Head of caudate nucleus (tissue), 42 donors: ENCODE measurements around the gene DZIP3.
A peak's percentile ranks its signal among the peaks of the same experiment; 100 is the strongest.
"Not testable (repeated sequence)": the region's sequence is repeated elsewhere in the genome, so short reads cannot be mapped to it uniquely, and the experiment has no call there.

Source experiments
- DNase-seq, 42 donors: peaks; one replicate each; pipeline versions ENCODE4 v3.0.0 to v3.0.0-alpha.2; 2020 to 2021; ENCODE audit warnings: mixed read lengths in 7 of 42
- intact Hi-C: fragments of 100-400 bp; cut with DNase I; formaldehyde crosslinking; loops from one replicate; pipeline ENCODE4 v1.15.0; 2022

The DZIP3 gene

GRCh38 chr3:108598375-108598774 lies 8.9 kb downstream of the DZIP3 start:
- no peak for DNase-seq
- intact Hi-C loops: no loop called here

DNA sequence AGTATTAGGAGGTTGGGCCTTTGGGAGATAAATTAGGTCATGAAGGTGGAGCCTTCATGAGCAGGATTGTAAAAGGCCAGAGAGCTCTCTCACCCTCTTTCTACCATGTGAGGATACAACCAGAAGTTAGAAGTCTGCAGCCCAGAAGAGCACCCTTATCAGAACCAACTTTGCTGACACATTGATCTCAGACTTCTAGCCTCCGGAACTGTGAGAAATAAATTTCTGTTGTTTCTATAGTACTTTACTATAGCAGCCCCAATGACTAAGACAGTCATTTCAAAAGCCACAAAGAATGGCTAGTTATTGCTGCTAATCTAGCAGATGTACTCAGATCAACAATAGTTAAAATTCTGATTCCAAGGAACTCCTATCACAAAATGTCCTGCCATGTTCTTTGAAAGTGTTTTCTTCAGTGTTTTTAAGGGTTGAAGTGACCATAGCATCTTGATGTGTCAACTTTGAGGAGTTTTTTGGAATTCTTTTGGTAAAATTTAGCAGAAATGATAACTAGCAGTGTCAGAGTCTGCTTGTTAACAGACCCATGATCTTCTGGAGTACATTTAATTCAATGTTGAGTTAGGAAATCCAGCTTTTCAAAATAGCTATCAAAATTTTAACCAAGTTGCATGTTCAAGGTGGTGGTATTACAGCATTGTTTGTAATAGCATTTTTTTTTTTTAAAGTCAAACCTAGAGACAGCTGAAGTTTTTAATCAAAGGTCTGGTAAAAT lies 10.3 kb downstream of the DZIP3 start:
- no peak for DNase-seq
- intact Hi-C loops: no loop called here

DNA sequence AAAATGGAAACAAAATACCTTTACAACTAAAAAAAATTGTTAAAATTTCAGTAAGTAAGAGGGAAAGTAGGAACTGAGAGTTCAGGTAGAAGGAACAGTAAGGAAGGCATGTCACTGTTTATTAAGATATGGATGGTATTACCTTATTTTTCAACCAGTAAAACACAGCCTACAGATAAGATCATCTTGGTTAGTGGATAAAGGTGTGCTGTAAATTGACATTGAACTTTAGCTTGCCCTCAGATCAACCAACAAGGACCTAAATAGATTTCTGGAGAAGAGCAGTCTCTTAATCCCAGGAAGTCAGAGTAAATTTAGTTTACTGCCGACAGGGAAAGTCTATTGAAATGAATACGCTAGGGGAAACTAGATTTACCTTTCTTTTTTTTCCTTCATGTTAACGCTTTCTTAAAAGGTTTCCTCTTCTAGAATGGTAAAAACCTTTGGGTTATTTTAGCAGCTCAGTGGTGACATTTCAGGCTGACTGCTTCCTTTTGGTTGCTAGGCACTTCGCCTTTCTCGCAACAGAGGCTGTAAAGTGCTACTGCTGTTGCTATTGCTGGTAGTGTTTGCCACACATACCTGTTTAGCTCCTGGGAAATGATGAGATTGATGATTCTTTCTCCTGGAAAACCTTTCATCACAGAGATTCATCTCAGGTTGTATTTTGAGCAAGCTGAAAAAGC lies 12.9 kb downstream of the DZIP3 start:
- intact Hi-C loops: no loop called here
- peak in 31 of 42 donors; percentile 9 to 76 (median 37) for DNase-seq

DNA sequence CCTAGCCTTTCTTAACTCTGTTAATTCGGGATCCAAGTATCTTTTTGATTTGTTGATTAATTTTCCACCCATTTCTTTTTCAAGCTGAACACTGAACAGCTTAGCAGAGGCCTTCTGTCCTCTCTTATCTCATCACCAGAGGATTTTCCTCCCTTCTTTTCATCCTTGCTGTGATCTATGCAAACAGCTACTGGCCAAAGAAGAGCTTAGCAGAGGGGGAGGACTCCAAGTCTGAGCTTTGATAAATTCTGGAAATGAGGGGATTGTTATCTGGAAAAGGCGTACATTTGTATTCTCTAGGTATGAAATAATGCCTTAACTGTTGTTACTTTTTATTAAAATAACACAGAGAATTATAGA lies 13.4 kb downstream of the DZIP3 start:
- DNase-seq: no peak
- intact Hi-C loops: no loop called here

DNA sequence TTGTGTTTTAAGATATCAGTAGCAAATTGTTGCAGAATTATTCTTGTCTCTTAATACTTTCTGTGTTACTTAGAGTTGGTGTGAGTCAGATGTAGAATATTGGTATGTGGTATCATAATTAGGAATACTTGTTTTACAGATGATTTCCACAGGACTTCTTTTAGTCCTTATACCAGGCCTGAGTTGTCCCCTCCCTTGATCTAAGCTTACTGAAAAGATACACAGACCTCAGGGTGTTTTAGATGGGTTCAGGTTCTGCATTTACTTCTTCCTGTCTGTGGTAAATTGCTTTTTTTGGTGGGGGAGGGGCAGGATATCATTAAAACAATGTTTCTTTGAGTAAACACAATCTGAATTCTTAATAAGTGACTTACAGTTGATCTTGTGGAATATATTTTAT lies 14.2 kb downstream of the DZIP3 start:
- intact Hi-C loops: no loop called here
- no peak for DNase-seq

- DNase-seq: no peak
- intact Hi-C loops: no loop called here
Observed at GRCh38 chr3:108605028-108605427, 15.5 kb downstream of the DZIP3 start.

DNA sequence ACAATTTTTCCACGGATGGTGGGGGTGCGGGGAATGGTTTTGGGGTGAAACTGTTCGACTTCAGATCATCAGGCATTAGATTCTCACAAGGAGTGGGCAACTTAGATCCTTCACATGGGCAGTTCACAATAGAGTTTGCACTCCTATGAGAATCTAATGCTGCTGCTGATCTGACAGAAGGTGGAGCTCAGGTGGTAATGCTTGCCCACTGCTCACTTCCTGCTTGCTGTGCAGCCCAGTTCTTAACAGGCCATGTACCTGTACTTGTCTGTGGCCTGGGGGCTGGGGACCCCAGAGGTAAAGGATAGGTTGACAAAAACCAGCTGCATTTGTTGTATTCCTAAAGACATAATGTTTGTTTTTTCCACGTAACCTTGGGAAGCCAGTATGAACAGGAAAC lies 16.0 kb downstream of the DZIP3 start:
- no peak for DNase-seq
- intact Hi-C loops: no loop called here

GRCh38 chr3:108608750-108609149 lies 19.2 kb downstream of the DZIP3 start:
- intact Hi-C loops: no loop called here
- DNase-seq: no peak

GRCh38 chr3:108610651-108611050 lies 21.1 kb downstream of the DZIP3 start:
- DNase-seq: no peak
- intact Hi-C loops: no loop called here

DNA sequence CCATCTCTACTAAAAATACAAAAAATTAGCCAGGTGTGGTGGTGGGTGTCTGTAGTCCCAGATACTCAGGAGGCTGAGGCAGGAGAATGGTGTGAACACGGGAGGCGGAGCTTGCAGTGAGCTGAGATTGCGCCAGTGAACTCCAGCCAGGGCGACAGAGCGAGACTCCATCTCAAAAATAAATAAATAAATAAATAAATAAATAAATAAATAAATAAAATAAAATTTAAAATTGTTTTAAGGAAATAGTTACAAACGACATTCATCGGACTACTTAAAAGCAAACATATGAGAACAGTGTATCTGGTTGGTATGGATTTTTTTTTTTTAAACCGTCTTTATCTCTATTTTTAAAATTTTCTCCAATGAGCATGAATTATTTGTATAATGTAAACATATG lies 26.6 kb downstream of the DZIP3 start:
- intact Hi-C loops, DNase-seq: not testable (repeated sequence)

DNA sequence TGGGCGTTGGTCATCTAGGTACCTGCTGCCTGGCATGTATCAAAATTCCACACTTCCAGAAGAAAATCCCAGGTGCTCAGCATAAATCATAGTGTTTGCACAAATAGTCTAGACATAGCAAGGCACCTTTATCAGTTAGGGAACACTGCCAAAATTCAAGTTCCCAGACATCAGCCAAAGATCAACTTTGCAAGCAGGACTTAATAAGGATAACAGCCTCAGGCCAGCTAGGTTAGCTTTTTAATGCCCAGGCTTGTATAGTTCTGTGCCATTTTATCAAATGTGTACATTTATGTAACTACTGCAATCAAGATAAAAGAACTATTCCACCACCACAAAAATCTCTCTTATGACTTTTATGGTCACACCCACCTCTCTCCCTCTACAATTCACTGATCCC lies 30.7 kb downstream of the DZIP3 start:
- intact Hi-C loops: no loop called here

GRCh38 chr3:108623504-108623903 lies 34.0 kb downstream of the DZIP3 start:
- DNase-seq: no peak
- intact Hi-C loops: no loop called here

More for the DNA sequence above, 30.7 kb downstream of the DZIP3 start:
- no peak for DNase-seq

- DNase-seq: no peak
- intact Hi-C loops: no loop called here
Observed at GRCh38 chr3:108629974-108630373, 40.5 kb downstream of the DZIP3 start.

- intact Hi-C loops: no loop called here
- no peak for DNase-seq
Observed at GRCh38 chr3:108642526-108642925, 53.0 kb downstream of the DZIP3 start.

GRCh38 chr3:108645364-108645763 lies 55.8 kb downstream of the DZIP3 start:
- no peak for DNase-seq
- intact Hi-C loops: no loop called here

DNA sequence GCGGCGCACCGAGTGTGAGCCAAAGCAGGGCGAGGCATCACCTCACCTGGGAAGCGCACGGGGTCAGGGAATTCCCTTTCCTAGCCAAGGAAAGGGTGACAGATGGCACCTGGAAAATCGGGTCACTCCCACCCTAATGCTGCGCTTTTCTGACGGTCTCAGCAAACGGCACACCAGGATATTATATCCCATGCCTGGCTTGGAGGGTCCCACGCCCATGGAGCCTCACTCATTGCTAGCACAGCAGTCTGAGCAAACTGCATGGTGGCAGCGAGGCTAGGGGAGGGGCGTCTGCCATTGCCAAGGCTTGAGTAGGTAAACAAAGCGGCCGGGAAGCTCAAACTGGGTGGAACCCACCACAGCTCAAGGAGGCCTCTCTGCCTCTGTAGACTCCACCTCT lies 66.1 kb downstream of the DZIP3 start:
- intact Hi-C loops, DNase-seq: not testable (repeated sequence)

DNA sequence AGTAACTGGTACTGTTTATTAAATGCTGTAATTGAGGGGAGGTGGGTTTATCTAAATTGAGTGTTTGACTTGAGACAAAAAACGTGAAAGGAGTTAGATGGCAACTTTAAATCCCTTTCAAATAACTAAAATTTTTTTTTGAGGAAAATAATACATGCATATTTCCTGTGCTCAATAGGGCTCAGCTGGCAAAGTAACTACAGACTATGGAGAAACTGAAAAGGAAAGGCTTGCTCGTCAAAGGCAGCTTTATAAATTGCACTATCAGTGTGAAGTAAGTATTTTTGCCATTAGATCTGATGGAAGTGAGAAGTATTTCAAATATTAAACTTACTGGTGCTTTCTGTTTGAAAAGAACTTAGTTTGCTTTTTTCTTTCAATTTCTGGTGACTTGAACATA lies 72.2 kb downstream of the DZIP3 start:
- DNase-seq: no peak
- intact Hi-C loops: loop anchor here (5.0 kb wide), 1 partner anchor 256 kb away; no protein-coding TSS in a partner anchor

- peak in 17 of 42 donors; percentile 5 to 67 (median 26) for DNase-seq
- intact Hi-C loops: loop anchor here (5.0 kb wide), 1 partner anchor 255 kb away; no protein-coding TSS in a partner anchor
Observed at GRCh38 chr3:108662142-108662738, 72.7 kb downstream of the DZIP3 start.

DNA sequence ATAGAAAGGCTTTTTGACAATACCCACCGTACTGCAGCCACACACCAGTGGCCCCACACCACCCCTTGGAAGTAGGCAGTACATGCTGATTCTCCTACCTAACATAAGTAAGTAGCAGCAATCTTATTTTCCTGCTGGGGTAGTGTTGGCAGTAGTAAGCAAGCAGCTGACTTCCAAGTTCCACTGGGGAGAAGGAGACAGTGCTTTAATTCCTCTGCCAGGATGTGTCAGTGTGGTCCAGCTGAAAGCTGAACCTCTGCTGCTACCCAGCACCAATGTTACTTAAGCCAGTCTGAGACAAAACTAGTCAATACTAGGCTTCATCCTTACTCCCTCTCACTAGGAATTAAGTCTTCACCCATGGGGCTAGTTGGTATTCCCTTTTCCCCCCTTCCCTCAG lies 74.7 kb downstream of the DZIP3 start:
- DNase-seq: no peak
- intact Hi-C loops: loop anchor here (5.0 kb wide), 1 partner anchor 253 kb away; no protein-coding TSS in a partner anchor

DNA sequence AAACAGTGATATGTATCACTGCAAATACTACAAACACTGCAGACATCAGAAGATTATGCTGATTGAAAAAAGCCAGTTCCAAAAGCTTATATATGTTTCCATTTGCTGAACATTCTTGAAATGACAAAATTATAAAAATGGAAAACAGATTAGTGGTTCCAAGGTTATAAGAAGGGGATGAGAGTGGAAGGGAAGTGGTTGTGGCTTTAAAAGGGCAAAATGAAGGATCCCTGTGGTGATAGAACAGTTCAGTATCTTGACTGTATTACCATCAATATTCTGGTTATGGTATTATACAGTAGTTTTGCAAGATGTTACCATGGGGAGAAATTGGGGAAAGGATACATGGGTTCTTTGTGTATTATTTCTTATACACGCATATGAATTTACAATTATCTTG lies 77.8 kb downstream of the DZIP3 start:
- DNase-seq: no peak
- intact Hi-C loops: no loop called here
